ENCODE measurements around the gene CFAP46. TPM values are rescaled to one million over a fixed set of nuclear protein-coding genes. Genes with fewer than 3 reads are reported as not detected.

Gene CFAP46
- total and polyA plus RNA-seq, 2 of the 4 experiments (the other 2 are of a cell fraction) = 1.3 to 1.8 TPM

DNA sequence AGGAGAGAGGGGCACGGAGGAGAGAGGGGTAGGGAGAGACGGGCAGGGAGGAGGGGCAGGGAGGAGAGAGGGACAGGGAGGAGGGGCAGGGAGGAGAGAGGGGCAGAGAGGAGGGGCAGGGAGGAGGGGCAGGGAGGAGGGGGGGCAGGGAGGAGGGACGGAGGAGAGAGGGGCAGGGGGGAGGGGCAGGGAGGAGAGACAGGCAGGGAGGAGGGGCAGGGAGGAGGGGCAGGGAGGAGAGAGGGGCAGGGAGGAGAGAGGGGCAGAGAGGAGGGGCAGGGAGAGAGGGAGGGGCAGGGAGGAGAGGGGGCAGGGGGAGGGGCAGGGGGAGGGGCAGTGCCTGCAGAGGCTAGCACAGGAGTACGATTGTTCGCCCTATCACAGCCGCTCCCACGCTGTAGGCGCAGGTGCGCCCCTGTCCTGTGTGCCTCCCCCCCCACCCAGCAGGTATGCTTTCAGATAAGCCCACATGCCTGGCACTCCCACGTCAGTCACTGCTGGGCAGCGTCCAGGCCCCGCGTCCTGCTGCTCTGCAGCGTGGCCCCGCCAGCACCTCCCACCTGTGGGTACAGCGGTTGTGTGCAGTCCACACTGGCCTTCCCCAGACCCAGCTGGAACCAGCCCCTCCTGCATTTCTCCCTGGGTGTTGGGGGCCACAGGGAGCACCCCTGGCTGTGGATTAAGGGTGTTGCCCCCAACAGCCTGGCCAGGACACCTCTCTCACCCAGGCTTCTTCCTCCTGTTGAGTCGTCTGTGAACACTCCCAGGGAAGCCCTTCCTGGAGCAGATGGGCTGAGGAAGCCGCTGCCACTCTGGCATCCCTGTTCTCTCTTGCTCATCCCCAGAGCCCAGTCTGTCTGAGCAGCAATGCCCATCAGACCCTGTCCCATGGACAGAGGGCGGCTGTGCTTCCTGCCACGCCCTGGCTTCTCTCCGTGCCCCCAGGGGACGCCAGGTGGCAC is 167.2 kb downstream of the CFAP46 start:
- Histone ChIP-seq H4K8ac (ENCODE audit: low read depth in 2 of 2, low read length in 2 of 2) (no peak overlapping the region), H3K27ac (ENCODE audit: insufficient read depth, low read length) (no peak overlapping the region), H3K9me1 (ENCODE audit: insufficient read depth, low read length) (no peaks in the 10 kb centered on the region), H2BK5ac (ENCODE audit: low read depth, low read length, poor library complexity, severe bottlenecking) (no peak overlapping the region), H3K36me3 (ENCODE audit: control insufficient read depth, insufficient read depth, low read length) (peaks cover 1% of the 10 kb centered on the region; the same call in 1 of the 2 replicates), H3K4me2 (ENCODE audit: low read depth, low read length) (no peak overlapping the region), H3K56ac (ENCODE audit: extremely low read depth, insufficient read depth, low read length) (no peak overlapping the region), H2BK120ac (ENCODE audit: low read depth, low read length) (no peak overlapping the region), H4K20me1 (ENCODE audit: insufficient read depth, low read length) (peaks cover 3% of the 10 kb centered on the region; the same call in 1 of the 2 replicates), H3K79me1 (ENCODE audit: low read depth in 1 of 2, low read length in 2 of 2) (no peaks in the 10 kb centered on the region), H3K9me3 (ENCODE audit: control insufficient read depth, insufficient read depth, low read length) (no peaks in the 10 kb centered on the region), H3K23ac (ENCODE audit: low read depth, low read length) (no peak overlapping the region), H4K91ac (ENCODE audit: insufficient read depth, low read depth, low read length) (no peak overlapping the region), H2BK20ac (ENCODE audit: low read depth, low read length) (no peak overlapping the region), H3K27me3 (ENCODE audit: control insufficient read depth, insufficient read depth, low read length) (no peaks in the 10 kb centered on the region), H2AFZ (replicated peaks; ENCODE audit: low read length, poor library complexity) (no peak overlapping the region), H2AK5ac (ENCODE audit: low read depth, low read length) (no peak overlapping the region), H3K9ac (ENCODE audit: low read depth, low read length) (no peak overlapping the region), H2BK15ac (ENCODE audit: low read depth, low read length) (no peak overlapping the region), H3K18ac (ENCODE audit: low read depth, low read length) (no peak overlapping the region), H4K5ac (ENCODE audit: low read depth, low read length) (no peak overlapping the region), H2AK9ac (replicated peaks; ENCODE audit: low read depth, low read length, poor library complexity) (peak overlapping the region; percentile 16), H3K4ac (ENCODE audit: low read depth, low read length) (no peak overlapping the region), H3K4me3 (ENCODE audit: insufficient read depth, low read depth, low read length) (no peak overlapping the region), H3K14ac (replicated peaks; ENCODE audit: low read depth, low read length) (no peak overlapping the region), H3K4me1 (ENCODE audit: control insufficient read depth, insufficient read depth, low read length) (no peaks in the 10 kb centered on the region)
- WGBS, 2 experiments (ENCODE audit: extremely low coverage in 2 of 2, insufficient read length in 1 of 2) = 94% methylated on average over 7 of the region's 22 CpGs; no CpG with 5 or more reads in 1 of the 2 experiments
- CTCF ChIA-PET = no interaction called here
- ATAC-seq (ENCODE audit: low read depth) (no peak), DNase-seq (no peak)
- dilution Hi-C loops (cut with HindIII; ENCODE audit: low sequenced_read_pairs, unreplicated experiment) = no loop called here
- POLR2A ChIA-PET (ENCODE audit: unreplicated experiment) = interaction anchor here (0.5 kb wide), 1 partner anchor 23 kb away, joined by 8 read pairs; no protein-coding TSS in a partner anchor
- no TSS peak for BruUV-seq (replicated peaks)
- in situ Hi-C loops (cut with MboI; ENCODE audit: low sequenced_read_pairs) = loop anchor here (10.0 kb wide), 1 partner anchor 120 kb away; no protein-coding TSS in a partner anchor
- intact Hi-C loops (cut with micrococcal nuclease) = no loop called here
- TF ChIP-seq CHD1 (IDR thresholded peaks at IDR 0.05; ENCODE audit: low read depth, low read length) (no peak), BHLHE40 (IDR thresholded peaks at IDR 0.05; ENCODE audit: low read depth, low read length) (no peak), RFX5 (IDR thresholded peaks at IDR 0.05; ENCODE audit: low read depth, low read length) (no peak), FOS (IDR thresholded peaks at IDR 0.05; ENCODE audit: low read depth, low read length) (no peak), RCOR1 (IDR thresholded peaks at IDR 0.05; ENCODE audit: insufficient replicate concordance, low read length) (no peak), NFE2L2 (IDR thresholded peaks at IDR 0.05; ENCODE audit: low read depth, low read length) (no peak), POLR2A (IDR thresholded peaks at IDR 0.05; ENCODE audit: low read depth, low read length) (no peak), RAD21 (IDR thresholded peaks at IDR 0.05; ENCODE audit: low read length) (no peak), CEBPB (IDR thresholded peaks at IDR 0.05; ENCODE audit: low read depth, low read length) (no peak), MXI1 (IDR thresholded peaks at IDR 0.05; ENCODE audit: borderline replicate concordance, low read depth, low read length) (no peak), MAZ (IDR thresholded peaks at IDR 0.05; ENCODE audit: borderline replicate concordance, low read depth, low read length) (no peak)
- TF ChIP-seq, protein P1, sequence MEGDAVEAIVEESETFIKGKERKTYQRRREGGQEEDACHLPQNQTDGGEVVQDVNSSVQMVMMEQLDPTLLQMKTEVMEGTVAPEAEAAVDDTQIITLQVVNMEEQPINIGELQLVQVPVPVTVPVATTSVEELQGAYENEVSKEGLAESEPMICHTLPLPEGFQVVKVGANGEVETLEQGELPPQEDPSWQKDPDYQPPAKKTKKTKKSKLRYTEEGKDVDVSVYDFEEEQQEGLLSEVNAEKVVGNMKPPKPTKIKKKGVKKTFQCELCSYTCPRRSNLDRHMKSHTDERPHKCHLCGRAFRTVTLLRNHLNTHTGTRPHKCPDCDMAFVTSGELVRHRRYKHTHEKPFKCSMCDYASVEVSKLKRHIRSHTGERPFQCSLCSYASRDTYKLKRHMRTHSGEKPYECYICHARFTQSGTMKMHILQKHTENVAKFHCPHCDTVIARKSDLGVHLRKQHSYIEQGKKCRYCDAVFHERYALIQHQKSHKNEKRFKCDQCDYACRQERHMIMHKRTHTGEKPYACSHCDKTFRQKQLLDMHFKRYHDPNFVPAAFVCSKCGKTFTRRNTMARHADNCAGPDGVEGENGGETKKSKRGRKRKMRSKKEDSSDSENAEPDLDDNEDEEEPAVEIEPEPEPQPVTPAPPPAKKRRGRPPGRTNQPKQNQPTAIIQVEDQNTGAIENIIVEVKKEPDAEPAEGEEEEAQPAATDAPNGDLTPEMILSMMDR (conservative IDR thresholded peaks at IDR 0.05; ENCODE audit: low read depth, low read length) = no peak
- TF ChIP-seq, protein P2, sequence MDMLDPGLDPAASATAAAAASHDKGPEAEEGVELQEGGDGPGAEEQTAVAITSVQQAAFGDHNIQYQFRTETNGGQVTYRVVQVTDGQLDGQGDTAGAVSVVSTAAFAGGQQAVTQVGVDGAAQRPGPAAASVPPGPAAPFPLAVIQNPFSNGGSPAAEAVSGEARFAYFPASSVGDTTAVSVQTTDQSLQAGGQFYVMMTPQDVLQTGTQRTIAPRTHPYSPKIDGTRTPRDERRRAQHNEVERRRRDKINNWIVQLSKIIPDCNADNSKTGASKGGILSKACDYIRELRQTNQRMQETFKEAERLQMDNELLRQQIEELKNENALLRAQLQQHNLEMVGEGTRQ (IDR thresholded peaks at IDR 0.05; ENCODE audit: low read depth, low read length) = no peak
- TF ChIP-seq, protein P3, sequence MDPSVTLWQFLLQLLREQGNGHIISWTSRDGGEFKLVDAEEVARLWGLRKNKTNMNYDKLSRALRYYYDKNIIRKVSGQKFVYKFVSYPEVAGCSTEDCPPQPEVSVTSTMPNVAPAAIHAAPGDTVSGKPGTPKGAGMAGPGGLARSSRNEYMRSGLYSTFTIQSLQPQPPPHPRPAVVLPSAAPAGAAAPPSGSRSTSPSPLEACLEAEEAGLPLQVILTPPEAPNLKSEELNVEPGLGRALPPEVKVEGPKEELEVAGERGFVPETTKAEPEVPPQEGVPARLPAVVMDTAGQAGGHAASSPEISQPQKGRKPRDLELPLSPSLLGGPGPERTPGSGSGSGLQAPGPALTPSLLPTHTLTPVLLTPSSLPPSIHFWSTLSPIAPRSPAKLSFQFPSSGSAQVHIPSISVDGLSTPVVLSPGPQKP (IDR thresholded peaks at IDR 0.05; ENCODE audit: borderline replicate concordance, low read depth, low read length) = no peak
